ENCODE results near the gene ETV5.

The ETV5 gene

GRCh38 chr3:186054792-186055352, 54.0 kb downstream of the ETV5 start:
- no peak for DNase-seq (ENCODE audit: extremely low spot score)
- CTCF ChIA-PET: no interaction called here
- POLR2A ChIA-PET: no interaction called here
- TF ChIP-seq SUZ12 (IDR thresholded peaks at IDR 0.05) (no peak), CTBP1 (IDR thresholded peaks at IDR 0.05; ENCODE audit: borderline replicate concordance) (no peak), SP1 (IDR thresholded peaks at IDR 0.05) (no peak), ZNF384 (IDR thresholded peaks at IDR 0.05) (no peak), LEF1 (IDR thresholded peaks at IDR 0.05; ENCODE audit: borderline replicate concordance) (no peak), TARDBP (IDR thresholded peaks at IDR 0.05) (no peak), BHLHE40 (IDR thresholded peaks at IDR 0.05; ENCODE audit: borderline replicate concordance) (no peak), PKNOX1 (IDR thresholded peaks at IDR 0.05) (no peak), FOXA1 (IDR thresholded peaks at IDR 0.05) (no peak), FOXM1 (IDR thresholded peaks at IDR 0.05; ENCODE audit: borderline replicate concordance) (no peak), NFRKB (IDR thresholded peaks at IDR 0.05) (no peak), ARNT (IDR thresholded peaks at IDR 0.05) (no peak), L3MBTL2 (conservative IDR thresholded peaks at IDR 0.05) (no peak), ELF4 (IDR thresholded peaks at IDR 0.05) (no peak), HDGF (IDR thresholded peaks at IDR 0.05; ENCODE audit: borderline replicate concordance) (no peak), FOXK2 (IDR thresholded peaks at IDR 0.05) (no peak)

GRCh38 chr3:186053954-186054791, 54.7 kb downstream of the ETV5 start:
- TF ChIP-seq SP1 (IDR thresholded peaks at IDR 0.05) (no peak), CTBP1 (IDR thresholded peaks at IDR 0.05; ENCODE audit: borderline replicate concordance) (no peak), SUZ12 (IDR thresholded peaks at IDR 0.05) (no peak), HDGF (IDR thresholded peaks at IDR 0.05; ENCODE audit: borderline replicate concordance) (no peak), FOXA1 (IDR thresholded peaks at IDR 0.05) (no peak), ELF4 (IDR thresholded peaks at IDR 0.05) (no peak), BHLHE40 (IDR thresholded peaks at IDR 0.05; ENCODE audit: borderline replicate concordance) (no peak), ZNF384 (IDR thresholded peaks at IDR 0.05) (no peak), ARNT (IDR thresholded peaks at IDR 0.05) (no peak), LEF1 (IDR thresholded peaks at IDR 0.05; ENCODE audit: borderline replicate concordance) (no peak), TARDBP (IDR thresholded peaks at IDR 0.05) (no peak), PKNOX1 (IDR thresholded peaks at IDR 0.05) (no peak), L3MBTL2 (conservative IDR thresholded peaks at IDR 0.05) (no peak), NFRKB (IDR thresholded peaks at IDR 0.05) (no peak), FOXK2 (IDR thresholded peaks at IDR 0.05) (no peak), FOXM1 (IDR thresholded peaks at IDR 0.05; ENCODE audit: borderline replicate concordance) (no peak)
- ChIA-PET POLR2A (interaction anchor here (0.6 kb wide), 1 partner anchor 110 kb away, joined by 3 read pairs; no protein-coding TSS in a partner anchor), CTCF (interaction anchor here (0.6 kb wide), 1 partner anchor 37 kb away, joined by 3 read pairs; no protein-coding TSS in a partner anchor)
- no peak for DNase-seq (ENCODE audit: extremely low spot score)

GRCh38 chr3:186052096-186052840, 56.6 kb downstream of the ETV5 start:
- DNase-seq (ENCODE audit: extremely low spot score): no peak
- ChIA-PET CTCF (no interaction called here), POLR2A (no interaction called here)
- TF ChIP-seq FOXK2 (IDR thresholded peaks at IDR 0.05) (no peak), SP1 (IDR thresholded peaks at IDR 0.05) (no peak), SUZ12 (IDR thresholded peaks at IDR 0.05) (no peak), FOXA1 (IDR thresholded peaks at IDR 0.05) (no peak)

- ChIA-PET CTCF (no interaction called here), POLR2A (no interaction called here)
- no peak for DNase-seq (ENCODE audit: extremely low spot score)
- TF ChIP-seq LEF1 (IDR thresholded peaks at IDR 0.05; ENCODE audit: borderline replicate concordance): no peak
- TF ChIP-seq TARDBP (IDR thresholded peaks at IDR 0.05): no peak
- no peak for TF ChIP-seq CTBP1 (IDR thresholded peaks at IDR 0.05; ENCODE audit: borderline replicate concordance)
- no peak for TF ChIP-seq SP1 (IDR thresholded peaks at IDR 0.05)
- no peak for TF ChIP-seq FOXM1 (IDR thresholded peaks at IDR 0.05; ENCODE audit: borderline replicate concordance)
- no peak for TF ChIP-seq ZNF384 (IDR thresholded peaks at IDR 0.05)
- TF ChIP-seq SUZ12 (IDR thresholded peaks at IDR 0.05): no peak
- TF ChIP-seq BHLHE40 (IDR thresholded peaks at IDR 0.05; ENCODE audit: borderline replicate concordance): no peak
- TF ChIP-seq ELF4 (IDR thresholded peaks at IDR 0.05): no peak
- TF ChIP-seq HDGF (IDR thresholded peaks at IDR 0.05; ENCODE audit: borderline replicate concordance): no peak
- TF ChIP-seq NFRKB (IDR thresholded peaks at IDR 0.05): no peak
- TF ChIP-seq PKNOX1 (IDR thresholded peaks at IDR 0.05): no peak
- TF ChIP-seq ARNT (IDR thresholded peaks at IDR 0.05): no peak
Observed at GRCh38 chr3:186049001-186049400, 59.9 kb downstream of the ETV5 start.

GRCh38 chr3:186048119-186048518, 60.8 kb downstream of the ETV5 start:
- CTCF ChIA-PET: no interaction called here
- no peak for TF ChIP-seq HDGF (IDR thresholded peaks at IDR 0.05; ENCODE audit: borderline replicate concordance)
- no peak for TF ChIP-seq TARDBP (IDR thresholded peaks at IDR 0.05)
- TF ChIP-seq ELF4 (IDR thresholded peaks at IDR 0.05): no peak
- TF ChIP-seq FOXM1 (IDR thresholded peaks at IDR 0.05; ENCODE audit: borderline replicate concordance): no peak
- no peak for TF ChIP-seq PKNOX1 (IDR thresholded peaks at IDR 0.05)
- TF ChIP-seq L3MBTL2 (conservative IDR thresholded peaks at IDR 0.05): no peak
- TF ChIP-seq CTBP1 (IDR thresholded peaks at IDR 0.05; ENCODE audit: borderline replicate concordance): no peak
- TF ChIP-seq LEF1 (IDR thresholded peaks at IDR 0.05; ENCODE audit: borderline replicate concordance): no peak
- TF ChIP-seq SUZ12 (IDR thresholded peaks at IDR 0.05): no peak
- TF ChIP-seq FOXA1 (IDR thresholded peaks at IDR 0.05): no peak
- no peak for TF ChIP-seq FOXK2 (IDR thresholded peaks at IDR 0.05)
- DNase-seq (ENCODE audit: extremely low spot score): no peak
- POLR2A ChIA-PET: no interaction called here

All from HEK293T (cell line).